WTC11 (cell line): Measurements from ENCODE around the gene TNRC6C. TPM values are rescaled to one million over a fixed set of nuclear protein-coding genes. Genes with fewer than 3 reads are reported as not detected.
A peak's percentile ranks its signal among the peaks of the same experiment; 100 is the strongest.

Experiments
- ATAC-seq: fragments of 200-7000 bp; cut with Tn5 transposase; 2 replicates; pipeline ENCODE4 v1.10.0; 2021; ENCODE audit warnings: mild to moderate bottlenecking, moderate library complexity
- Bru-seq: library from RNA; stranded (reverse); fragments of 400-500 nt; gene quantifications from one replicate; lab custom pipeline; 2021; lab: Mats Ljungman, UMichigan
- CTCF ChIA-PET: fragments of 300-600 bp; sonication (Branson Sonifier 250); formaldehyde crosslinking; loops from one replicate; lab custom pipeline; 2021; ENCODE audit warnings: antibody characterized with exemption; lab: Charles Lee
- POLR2A ChIA-PET: fragments of 350-600 bp; sonication (Branson Sonifier 250); formaldehyde crosslinking; loops from one replicate; lab custom pipeline; 2021; ENCODE audit warnings: antibody characterized with exemption; lab: Charles Lee
- DNase-seq: peaks from one replicate; pipeline ENCODE4 v3.0.0; 2021; ENCODE audit warnings: low spot score
- H3K27ac Mint-ChIP-seq: 2 replicates; pipeline ENCODE4 v1.8.0; 2021; ENCODE audit warnings: mixed read lengths
- H3K27me3 Mint-ChIP-seq: 2 replicates; pipeline ENCODE4 v1.8.0; 2021; ENCODE audit warnings: low read depth, mild to moderate bottlenecking, moderate library complexity, mixed read lengths
- H3K36me3 Mint-ChIP-seq: 2 replicates; pipeline ENCODE4 v1.8.0; 2021; ENCODE audit warnings: mixed read lengths
- H3K4me1 Mint-ChIP-seq: 2 replicates; pipeline ENCODE4 v1.8.0; 2022; ENCODE audit warnings: mixed read lengths
- H3K4me3 Mint-ChIP-seq: 2 replicates; pipeline ENCODE4 v1.8.0; 2021; ENCODE audit warnings: mild to moderate bottlenecking, moderate library complexity, mixed read lengths
- H3K9me3 Mint-ChIP-seq: 2 replicates; pipeline ENCODE4 v1.8.0; 2021; ENCODE audit warnings: mixed read lengths
- ARID4B ChIP-seq: sonication (generic); formaldehyde crosslinking; IDR thresholded peaks from 2 replicates; pipeline ENCODE4 v1.8.0; 2023; ENCODE audit warnings: missing genetic modification reagents, mild to moderate bottlenecking, borderline replicate concordance
- ATF1 ChIP-seq: sonication (generic); formaldehyde crosslinking; IDR thresholded peaks from 2 replicates; pipeline ENCODE4 v1.8.1; 2023; ENCODE audit warnings: mild to moderate bottlenecking, moderate library complexity, missing genetic modification reagents
- CBFB ChIP-seq: sonication (generic); formaldehyde crosslinking; IDR thresholded peaks from 2 replicates; pipeline ENCODE4 v1.8.1; 2022; ENCODE audit warnings: mild to moderate bottlenecking, low read depth, missing genetic modification reagents
- CDX4 ChIP-seq: fragments of 250-450 bp; sonication (Bioruptor Pico); IDR thresholded peaks from 2 replicates; pipeline ENCODE4 v1.9.0; 2021; ENCODE audit warnings: moderate library complexity, mild to moderate bottlenecking, inconsistent platforms, borderline replicate concordance
- EMX1 ChIP-seq: fragments of 250-450 bp; sonication (Bioruptor Pico); IDR thresholded peaks from 2 replicates; pipeline ENCODE4 v1.8.0; 2021; ENCODE audit warnings: mild to moderate bottlenecking
- ERG ChIP-seq: fragments of 250-450 bp; sonication (Bioruptor Pico); IDR thresholded peaks from 2 replicates; pipeline ENCODE4 v1.8.0; 2021; ENCODE audit warnings: mild to moderate bottlenecking
- ESRRA ChIP-seq: sonication (generic); formaldehyde crosslinking; IDR thresholded peaks from 2 replicates; pipeline ENCODE4 v1.8.1; 2022; ENCODE audit warnings: mild to moderate bottlenecking, missing genetic modification reagents, borderline replicate concordance
- GRHL2 ChIP-seq: fragments of 250-450 bp; sonication (Bioruptor Pico); IDR thresholded peaks from 2 replicates; pipeline ENCODE4 v1.8.0; 2022; ENCODE audit warnings: mild to moderate bottlenecking, moderate library complexity; ENCODE audit not compliant: insufficient replicate concordance, severe bottlenecking
- HMGA2 ChIP-seq: fragments of 250-450 bp; sonication (Bioruptor Pico); IDR thresholded peaks from 2 replicates; pipeline ENCODE4 v1.4.0; 2021; ENCODE audit warnings: mild to moderate bottlenecking, moderate library complexity
- IRF1 ChIP-seq: sonication (generic); formaldehyde crosslinking; IDR thresholded peaks from 2 replicates; pipeline ENCODE4 v1.8.0; 2023; ENCODE audit warnings: missing genetic modification reagents
- IRF2 ChIP-seq: sonication (generic); formaldehyde crosslinking; IDR thresholded peaks from 2 replicates; pipeline ENCODE4 v1.8.0; 2022; ENCODE audit warnings: low read depth, missing genetic modification reagents, borderline replicate concordance
- JAZF1 ChIP-seq: fragments of 250-450 bp; sonication (Bioruptor Pico); IDR thresholded peaks from 2 replicates; pipeline ENCODE4 v1.9.0; 2021; ENCODE audit warnings: moderate library complexity, mild to moderate bottlenecking, inconsistent platforms
- MLX ChIP-seq: sonication (generic); formaldehyde crosslinking; IDR thresholded peaks from 2 replicates; pipeline ENCODE4 v1.8.1; 2023; ENCODE audit warnings: mild to moderate bottlenecking, missing genetic modification reagents, moderate library complexity
- MYBL2 ChIP-seq: sonication (generic); formaldehyde crosslinking; IDR thresholded peaks from 2 replicates; pipeline ENCODE4 v1.8.1; 2023; ENCODE audit warnings: mild to moderate bottlenecking, moderate library complexity, missing genetic modification reagents
- NR2C2 ChIP-seq: sonication (generic); formaldehyde crosslinking; IDR thresholded peaks from 2 replicates; pipeline ENCODE4 v1.8.0; 2022; ENCODE audit warnings: mild to moderate bottlenecking, missing genetic modification reagents
- NR3C1 ChIP-seq: sonication (generic); formaldehyde crosslinking; conservative IDR thresholded peaks from 2 replicates; pipeline ENCODE4 v1.8.1; 2023; ENCODE audit warnings: low read depth, mild to moderate bottlenecking, missing genetic modification reagents
- PRRX2 ChIP-seq: fragments of 250-450 bp; sonication (Bioruptor Pico); IDR thresholded peaks from 2 replicates; pipeline ENCODE4 v1.8.0; 2021; ENCODE audit warnings: mild to moderate bottlenecking
- RORB ChIP-seq: fragments of 250-450 bp; sonication (Bioruptor Pico); IDR thresholded peaks from 2 replicates; pipeline ENCODE4 v1.9.0; 2021; ENCODE audit warnings: mild to moderate bottlenecking
- SP1 ChIP-seq: sonication (generic); formaldehyde crosslinking; conservative IDR thresholded peaks from 2 replicates; pipeline ENCODE4 v1.8.1; 2022; ENCODE audit warnings: missing genetic modification reagents
- USF2 ChIP-seq: sonication (generic); formaldehyde crosslinking; IDR thresholded peaks from 2 replicates; pipeline ENCODE4 v1.8.1; 2023; ENCODE audit warnings: mild to moderate bottlenecking, missing genetic modification reagents, moderate library complexity
- ZNF138 ChIP-seq: sonication (generic); formaldehyde crosslinking; conservative IDR thresholded peaks from 2 replicates; pipeline ENCODE4 v1.8.1; 2022; ENCODE audit warnings: mild to moderate bottlenecking, moderate library complexity, missing genetic modification reagents
- ZNF317 ChIP-seq: sonication (generic); formaldehyde crosslinking; IDR thresholded peaks from 2 replicates; pipeline ENCODE4 v1.8.1; 2023; ENCODE audit warnings: low read depth, mild to moderate bottlenecking, moderate library complexity, missing genetic modification reagents, borderline replicate concordance
- ZNF423 ChIP-seq: fragments of 250-450 bp; sonication (Bioruptor Pico); IDR thresholded peaks from 2 replicates; pipeline ENCODE4 v2.1.2; 2022; ENCODE audit warnings: mild to moderate bottlenecking, moderate library complexity
- long read RNA-seq, 3 experiments: library from RNA in 1 of 3; library from capped mRNA in 1 of 3; library from polyadenylated mRNA in 1 of 3; unstranded in 2 of 3; stranded (forward) in 1 of 3; transcript quantifications; one replicate each; pipeline ENCODE4 v2.0.0, GENCODE V29; 2021
- total RNA-seq: library from RNA; stranded (reverse); gene quantifications from 3 replicates; pipeline ENCODE4 v1.2.3, GENCODE V29; 2021

Gene TNRC6C
- total RNA-seq = 39.9 to 52.3 TPM (median 41.8 TPM) in 3 replicates
- percentile 85 among the genes with signal in this experiment for Bru-seq, nascent RNA
- long read RNA-seq, experiment 1, partial matches to known transcripts = 50 of 76 reads
- long read RNA-seq, experiment 1, other reads (novel, unspliced or antisense) = 26 of 76 reads
- long read RNA-seq, experiment 2, partial matches to known transcripts = 23 of 32 reads
- long read RNA-seq, experiment 2, other reads (novel, unspliced or antisense) = 9 of 32 reads
- long read RNA-seq, experiment 3, partial matches to known transcripts = 0 of 1 reads
- long read RNA-seq, experiment 3, other reads (novel, unspliced or antisense) = 1 of 1 reads

GRCh38 chr17:77957857-77958715 is at the start of gene TNRC6C:
Gene TNRC6C (plus strand): TSS chr17:77958703. CDS start chr17:78004207, 45,504 bp downstream.
- H3K9me3 Mint-ChIP-seq = peaks cover 5% of the 10 kb centered on the region; the same call in 1 of the 2 replicates
- ChIA-PET POLR2A (interaction anchor here (0.6 to 1.8 kb wide), 36 partner anchors 10 to 412 kb away, joined by 3 to 14 read pairs (median 4); no protein-coding TSS in a partner anchor), CTCF (interaction anchor here (0.6 to 2.3 kb wide), 24 partner anchors 10 to 571 kb away, joined by 3 to 23 read pairs (median 4); no protein-coding TSS in a partner anchor)
- H3K27me3 Mint-ChIP-seq = peaks cover 34% of the 10 kb centered on the region
- no peaks in the 10 kb centered on the region for H3K36me3 Mint-ChIP-seq
- H3K4me1 Mint-ChIP-seq = peaks cover 55% of the 10 kb centered on the region
- H3K4me3 Mint-ChIP-seq = peak within 1 kb of the TSS; percentile 92
- peak within 1 kb of the TSS; percentile 78 for H3K27ac Mint-ChIP-seq
- ATAC-seq (peak; percentile 94), DNase-seq (peak; percentile 100)
- peak; percentile 94 for TF ChIP-seq PRRX2 (CRISPR knock-in tag)
- TF ChIP-seq EMX1 (CRISPR knock-in tag) = peak; percentile 88; the same call in 1 of the 2 replicates
- TF ChIP-seq GRHL2 (CRISPR knock-in tag) = no peak
- peak; percentile 92; the same call in 1 of the 2 replicates for TF ChIP-seq SP1 (CRISPR knock-in tag)
- TF ChIP-seq ESRRA = peak; percentile 30; the same call in 1 of the 2 replicates
- no peak for TF ChIP-seq IRF2 (CRISPR knock-in tag)
- TF ChIP-seq JAZF1 (CRISPR knock-in tag) = peak; percentile 87
- peak; percentile 96; the same call in 1 of the 2 replicates for TF ChIP-seq NR3C1 (CRISPR knock-in tag)
- peak; percentile 91; the same call in 1 of the 2 replicates for TF ChIP-seq CBFB (CRISPR knock-in tag)
- TF ChIP-seq ZNF317 = 0 out of 2 replicates have a peak, but pooled peaks have one; percentile 12
- no peak for TF ChIP-seq NR2C2 (CRISPR knock-in tag)
- TF ChIP-seq ERG (CRISPR knock-in tag) = peak; percentile 81; the same call in 1 of the 2 replicates
- TF ChIP-seq IRF1 = no peak
- TF ChIP-seq RORB (CRISPR knock-in tag) = peak; percentile 96
- TF ChIP-seq ATF1 (CRISPR knock-in tag) = no peak
- TF ChIP-seq MLX (CRISPR knock-in tag) = no peak
- TF ChIP-seq ARID4B (CRISPR knock-in tag) = peak; percentile 72
- TF ChIP-seq MYBL2 (CRISPR knock-in tag) = peak; percentile 65; the same call in 1 of the 2 replicates
- TF ChIP-seq ZNF138 = no peak
- TF ChIP-seq CDX4 (CRISPR knock-in tag) = no peak; the same call in 1 of the 2 replicates
- no peak for TF ChIP-seq HMGA2
- TF ChIP-seq USF2 (CRISPR knock-in tag) = peak; percentile 93
- TF ChIP-seq ZNF423 (CRISPR knock-in tag) = peak; percentile 73
